ENCODE data around the gene AKT3.

- TF ChIP-seq CTCF (IDR thresholded peaks at IDR 0.05) = no peak
- TF ChIP-seq POLR2A (IDR thresholded peaks at IDR 0.05) = no peak
- TF ChIP-seq POLR2AphosphoS5 (IDR thresholded peaks at IDR 0.05; ENCODE audit: insufficient read depth in 1 of 2, low read depth in 1 of 2) = no peak
These were observed 22.8 kb downstream of the AKT3 start for GRCh38 chr1:243827206-243827605.

Measured in vagina (tissue), 2 donors.